ENCODE measurements around the gene PEPD.

DNA sequence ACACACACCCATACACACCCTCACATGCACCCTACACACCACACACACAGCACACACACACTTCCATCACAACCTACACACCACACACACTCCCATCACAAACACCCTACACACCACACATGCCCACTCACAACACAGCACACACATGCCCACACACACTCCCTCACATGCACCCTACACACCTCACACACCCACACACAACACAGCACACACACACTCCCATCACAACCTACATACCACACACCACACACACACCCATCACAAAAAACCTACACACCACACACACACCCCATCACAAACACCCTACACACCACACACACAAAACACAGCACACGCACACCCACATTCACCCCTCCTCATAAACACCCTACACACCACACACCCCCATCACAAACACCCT lies 15.1 kb downstream of the PEPD start:
- TF ChIP-seq, protein P1, sequence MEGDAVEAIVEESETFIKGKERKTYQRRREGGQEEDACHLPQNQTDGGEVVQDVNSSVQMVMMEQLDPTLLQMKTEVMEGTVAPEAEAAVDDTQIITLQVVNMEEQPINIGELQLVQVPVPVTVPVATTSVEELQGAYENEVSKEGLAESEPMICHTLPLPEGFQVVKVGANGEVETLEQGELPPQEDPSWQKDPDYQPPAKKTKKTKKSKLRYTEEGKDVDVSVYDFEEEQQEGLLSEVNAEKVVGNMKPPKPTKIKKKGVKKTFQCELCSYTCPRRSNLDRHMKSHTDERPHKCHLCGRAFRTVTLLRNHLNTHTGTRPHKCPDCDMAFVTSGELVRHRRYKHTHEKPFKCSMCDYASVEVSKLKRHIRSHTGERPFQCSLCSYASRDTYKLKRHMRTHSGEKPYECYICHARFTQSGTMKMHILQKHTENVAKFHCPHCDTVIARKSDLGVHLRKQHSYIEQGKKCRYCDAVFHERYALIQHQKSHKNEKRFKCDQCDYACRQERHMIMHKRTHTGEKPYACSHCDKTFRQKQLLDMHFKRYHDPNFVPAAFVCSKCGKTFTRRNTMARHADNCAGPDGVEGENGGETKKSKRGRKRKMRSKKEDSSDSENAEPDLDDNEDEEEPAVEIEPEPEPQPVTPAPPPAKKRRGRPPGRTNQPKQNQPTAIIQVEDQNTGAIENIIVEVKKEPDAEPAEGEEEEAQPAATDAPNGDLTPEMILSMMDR (IDR thresholded peaks at IDR 0.05) = no peak
- TF ChIP-seq ZFX (IDR thresholded peaks at IDR 0.05; ENCODE audit: borderline replicate concordance) = no peak
